GM12892 (cell line): Measurements from ENCODE around the gene VWA5B1.

ENCODE experiments used
- POLR2A ChIP-seq: IDR thresholded peaks from 2 replicates; pipeline ENCODE4 v1.6.1; 2011; ENCODE audit warnings: low read depth, low read length, control low read depth
- POLR2AphosphoS5 ChIP-seq: IDR thresholded peaks from 2 replicates; pipeline ENCODE4 v1.6.1; 2011; ENCODE audit warnings: low read depth, low read length, control low read depth

DNA sequence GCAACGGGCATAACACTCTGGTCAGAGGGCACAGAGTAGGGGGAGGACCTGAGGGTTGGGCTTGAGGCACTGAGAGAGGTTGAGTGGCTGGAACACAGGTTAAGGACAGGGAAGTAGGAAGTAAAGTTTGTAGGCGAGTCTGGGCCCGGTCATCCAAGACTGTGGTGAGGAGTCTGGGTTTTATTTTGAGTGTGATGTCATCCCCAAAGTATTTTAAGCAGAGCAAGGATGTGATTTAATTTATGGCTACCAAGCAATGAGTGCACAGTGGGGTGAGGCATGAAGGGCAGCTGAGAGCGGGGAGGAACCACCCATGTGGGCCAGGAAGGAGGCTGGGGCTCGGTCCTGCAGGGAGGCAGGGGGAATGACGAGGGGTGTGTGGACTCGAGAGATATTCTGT lies 11.2 kb upstream of the VWA5B1 start:
- TF ChIP-seq POLR2AphosphoS5 (no peak), POLR2A (no peak)
